CD4-positive, alpha-beta T cell treated with Interferon alpha-2 for 1 hour (primary cell): ENCODE measurements around the gene PRAMEF11.
"Not testable (repeated sequence)": the region's sequence is repeated elsewhere in the genome, so short reads cannot be mapped to it uniquely, and the experiment has no call there.

Experiments
- DNase-seq, 2 donors: peaks; one replicate each; pipeline ENCODE4 v3.0.0-alpha.2; 2020 to 2022

The PRAMEF11 gene

DNA sequence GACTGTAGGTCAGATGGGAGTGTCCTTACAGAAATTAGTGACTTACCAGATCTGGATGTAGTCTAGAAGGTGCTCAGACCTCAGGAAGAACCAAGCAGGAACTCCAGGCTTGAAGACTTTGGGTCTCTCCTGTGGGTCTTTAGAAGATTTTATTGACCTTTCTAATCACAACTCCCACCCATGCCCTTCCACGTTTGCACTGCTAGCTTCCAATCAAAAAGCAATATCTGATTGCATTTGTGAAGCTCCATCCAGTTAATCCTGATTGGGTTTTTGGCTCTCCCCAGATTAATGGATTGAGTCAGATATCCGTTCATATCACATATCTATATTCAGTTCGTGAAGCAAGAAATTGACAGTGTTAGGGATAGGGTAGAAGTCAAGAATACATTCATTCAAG is at the start of gene PRAMEF11:
Gene PRAMEF11 (minus strand): TSS at position 101 of the 400 bp plus-strand sequence. CDS start 2,621 bp downstream, outside the sequence.
- DNase-seq: not testable (repeated sequence)

DNA sequence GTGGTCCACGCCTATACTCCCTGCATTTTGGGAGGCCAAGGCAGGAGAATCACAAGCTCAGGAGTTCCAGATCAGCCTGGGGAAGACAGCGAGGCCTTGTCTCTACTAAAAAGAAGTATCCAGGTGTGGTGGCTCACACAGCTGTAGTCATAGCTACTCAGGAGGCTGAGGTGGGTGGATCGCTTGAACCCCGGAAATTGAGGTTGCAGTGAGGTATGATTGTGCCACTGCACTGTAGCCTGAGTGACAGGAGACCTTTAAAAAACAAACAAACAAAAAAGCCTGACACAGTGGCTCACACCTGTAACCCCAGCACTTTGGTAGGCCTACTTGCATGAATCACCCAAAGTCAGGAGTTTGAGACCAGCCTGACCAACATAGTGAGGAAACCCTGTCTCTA is 47.2 kb upstream of the PRAMEF11 start:
- DNase-seq: not testable (repeated sequence)

GRCh38 chr1:12863131-12863880 is 32.1 kb upstream of the PRAMEF11 start:
- DNase-seq: not testable (repeated sequence)

DNA sequence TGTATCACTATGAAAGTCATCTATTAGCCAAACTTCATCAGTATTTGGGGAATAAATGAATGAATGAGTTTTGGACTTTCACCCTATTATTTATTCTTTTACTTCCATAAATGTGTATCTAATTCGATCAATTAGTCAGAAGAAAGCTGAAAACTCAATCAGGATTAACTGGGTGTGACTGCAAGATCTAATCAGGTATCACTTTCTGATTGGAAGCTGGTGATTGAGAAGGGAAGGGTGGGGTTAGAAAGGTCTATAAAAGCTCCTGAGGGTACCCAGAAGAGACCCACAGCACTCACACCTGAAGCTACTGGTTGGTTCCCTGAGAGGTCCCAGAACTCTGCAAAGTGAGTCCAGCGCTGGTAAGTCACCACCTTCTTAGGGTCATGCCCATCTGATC is 25.6 kb upstream of the PRAMEF11 start, which contains the start of gene PRAMEF2:
Gene PRAMEF2 (plus strand): TSS at position 301 of the 400 bp plus-strand sequence. CDS start 1,924 bp downstream, outside the sequence.
- DNase-seq: not testable (repeated sequence)

- no peak for DNase-seq
These were observed 20.6 kb upstream of the PRAMEF11 start for GRCh38 chr1:12851779-12852178.

- not testable (repeated sequence) for DNase-seq
These were observed 17.4 kb upstream of the PRAMEF11 start, which contains the start of gene HNRNPCL1 for GRCh38 chr1:12848620-12849019. HNRNPCL1 (minus strand) TSS chr1:12848720; CDS start chr1:12848289, 431 bp downstream.

DNA sequence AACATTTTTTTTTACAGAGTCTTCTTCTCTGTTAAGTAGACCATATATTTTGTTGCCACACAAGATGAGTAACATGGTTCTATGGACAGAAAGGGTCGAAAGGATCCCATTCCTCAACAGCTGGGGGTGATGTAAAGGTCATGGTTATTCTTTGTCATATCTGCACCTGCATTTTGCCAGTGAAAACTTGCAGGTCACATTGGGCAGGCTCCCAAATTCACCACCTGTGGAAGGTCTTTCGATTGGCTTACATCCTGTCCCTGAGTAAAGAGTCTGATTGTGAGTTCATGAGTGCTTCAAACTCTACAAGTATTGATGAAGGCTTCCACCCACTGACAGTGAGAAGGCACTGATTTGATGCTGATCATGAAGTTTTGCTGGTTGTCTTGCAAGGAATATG is 2.0 kb upstream of the PRAMEF11 start:
- DNase-seq: not testable (repeated sequence)

DNA sequence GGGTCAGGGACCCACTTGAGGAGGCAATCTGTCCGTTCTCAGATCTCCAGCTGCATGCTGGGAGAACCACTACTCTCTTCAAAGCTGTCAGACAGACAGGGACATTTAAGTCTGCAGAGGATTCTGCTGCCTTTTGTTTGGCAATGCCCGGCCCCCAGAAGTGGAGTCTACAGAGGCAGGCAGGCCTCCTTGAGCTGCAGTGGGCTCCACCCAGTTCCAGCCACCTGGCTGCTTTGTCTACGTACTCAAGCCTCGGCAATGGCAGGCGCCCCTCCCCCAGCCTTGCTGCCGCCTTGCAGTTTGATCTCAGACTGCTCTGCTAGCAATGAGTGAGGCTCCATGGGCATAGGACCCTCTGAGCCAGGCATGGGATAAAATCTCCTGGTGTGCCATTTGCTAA is 12.1 kb downstream of the PRAMEF11 start:
- DNase-seq: not testable (repeated sequence)

DNA sequence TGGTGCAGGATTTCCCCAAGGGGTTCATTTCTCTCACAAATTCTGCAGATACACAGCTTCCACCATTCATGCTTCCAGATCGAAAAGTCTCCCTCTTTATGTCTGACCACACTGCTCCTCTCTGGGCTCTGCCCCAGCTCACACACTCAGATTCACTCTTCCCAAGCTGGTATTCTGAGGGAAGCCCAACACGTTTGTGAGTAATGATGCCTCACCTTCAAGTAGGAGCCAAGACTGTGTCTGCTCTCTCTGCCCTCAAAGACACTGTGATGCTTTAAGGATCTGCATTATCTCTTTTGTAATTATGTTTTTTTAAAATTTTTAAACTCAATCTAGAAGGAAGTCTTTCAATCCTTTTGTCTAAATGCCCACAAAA is 19.8 kb downstream of the PRAMEF11 start:
- no peak for DNase-seq

GRCh38 chr1:12810691-12811408 is 20.4 kb downstream of the PRAMEF11 start:
- no peak for DNase-seq

- DNase-seq: no peak
These were observed 21.3 kb downstream of the PRAMEF11 start for GRCh38 chr1:12809933-12810332.

- no peak for DNase-seq
These were observed 31.5 kb downstream of the PRAMEF11 start for GRCh38 chr1:12799730-12800129.

DNA sequence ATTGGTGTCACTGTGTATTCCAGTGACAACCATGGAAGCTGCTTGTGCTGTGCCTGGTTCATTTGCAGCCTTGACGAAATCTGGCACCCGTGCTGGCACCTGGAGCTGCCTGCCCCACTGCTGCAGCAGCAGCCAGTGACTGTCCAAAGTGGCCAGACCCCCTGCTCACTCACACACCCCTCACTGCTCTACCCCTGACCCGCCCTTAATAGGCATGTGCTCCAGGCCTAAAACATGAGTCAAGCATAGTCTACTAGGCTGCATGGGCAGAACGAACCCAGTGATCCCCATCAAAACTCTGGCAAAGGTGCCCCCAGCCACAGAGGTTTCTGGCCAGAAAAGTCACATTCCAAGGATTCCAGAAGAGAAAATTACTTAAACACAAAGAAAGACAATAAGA is 32.3 kb downstream of the PRAMEF11 start:
- no peak for DNase-seq

- not testable (repeated sequence) for DNase-seq
These were observed 40.1 kb downstream of the PRAMEF11 start, which contains the start of gene PRAMEF1 for GRCh38 chr1:12791097-12791496. PRAMEF1 (plus strand) TSS chr1:12791397; CDS start chr1:12793228, 1,831 bp downstream.

GRCh38 chr1:12784729-12785128 is 46.5 kb downstream of the PRAMEF11 start:
- DNase-seq: not testable (repeated sequence)

DNA sequence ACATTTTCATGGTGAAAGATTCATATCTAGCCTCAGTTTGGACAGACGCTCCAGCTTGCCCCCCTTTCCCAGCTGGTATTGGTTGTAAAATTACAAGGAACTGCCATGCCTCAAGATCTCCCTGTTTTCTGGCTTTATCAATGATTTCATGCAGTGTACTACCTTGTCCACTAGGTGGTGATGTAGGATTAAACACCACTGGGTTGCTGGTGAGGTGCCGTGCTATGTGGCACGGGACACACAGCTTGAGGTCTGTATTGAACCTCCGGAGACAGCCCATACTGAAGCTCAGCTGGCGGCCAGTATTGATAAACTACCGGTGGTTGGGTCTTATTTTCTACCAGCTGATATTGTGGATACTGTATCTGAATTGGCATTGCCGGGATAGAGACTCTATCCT is 47.4 kb downstream of the PRAMEF11 start:
- not testable (repeated sequence) for DNase-seq

GRCh38 chr1:12781488-12781887 is 49.7 kb downstream of the PRAMEF11 start:
- not testable (repeated sequence) for DNase-seq

DNA sequence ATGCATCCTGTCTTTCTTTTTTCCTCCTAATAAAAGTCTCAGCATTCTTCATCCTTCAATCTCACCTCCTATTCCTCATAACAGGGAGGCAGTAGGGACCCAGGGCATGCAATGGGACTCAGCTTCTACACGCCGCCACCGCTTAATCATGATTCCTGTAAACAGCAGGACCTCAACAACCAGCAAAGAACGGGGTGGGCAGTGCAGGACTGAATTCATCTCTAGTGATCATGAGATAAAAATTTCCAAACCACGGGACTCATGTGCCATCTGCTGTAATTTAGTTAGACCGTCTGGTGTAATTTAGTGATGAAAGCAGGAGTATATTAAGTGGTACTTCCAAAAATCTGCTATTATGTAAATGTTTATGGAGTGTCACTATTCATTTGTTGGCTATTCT is 52.3 kb downstream of the PRAMEF11 start:
- DNase-seq: no peak

DNA sequence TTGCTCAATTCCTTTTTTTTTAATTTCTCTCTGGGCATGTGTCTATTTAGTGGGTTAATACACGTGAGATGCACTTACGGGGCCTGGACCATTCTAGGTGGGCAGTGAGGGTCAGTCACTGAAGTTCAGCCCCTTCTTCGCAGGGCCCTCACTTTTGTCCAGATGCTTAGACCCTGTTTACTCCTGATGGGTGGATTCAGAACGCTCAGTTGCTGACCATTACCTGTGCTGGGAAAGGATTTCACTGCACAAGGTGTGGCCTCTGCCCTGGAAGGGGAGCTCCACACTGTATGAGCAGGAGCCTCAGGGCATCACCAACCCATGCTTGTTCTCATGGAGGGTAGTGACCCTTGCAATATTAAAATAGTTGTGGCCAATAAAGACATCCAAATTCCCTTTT is 53.1 kb downstream of the PRAMEF11 start:
- DNase-seq: no peak

GRCh38 chr1:12776801-12777557 is 54.2 kb downstream of the PRAMEF11 start:
- no peak for DNase-seq

GRCh38 chr1:12775443-12775842 is 55.8 kb downstream of the PRAMEF11 start:
- DNase-seq: no peak

- DNase-seq: no peak
These were observed 56.3 kb downstream of the PRAMEF11 start for GRCh38 chr1:12774801-12775345.
